ENCODE results near the gene WDR74.
A peak's percentile ranks its signal among the peaks of the same experiment; 100 is the strongest.

The WDR74 gene

DNA sequence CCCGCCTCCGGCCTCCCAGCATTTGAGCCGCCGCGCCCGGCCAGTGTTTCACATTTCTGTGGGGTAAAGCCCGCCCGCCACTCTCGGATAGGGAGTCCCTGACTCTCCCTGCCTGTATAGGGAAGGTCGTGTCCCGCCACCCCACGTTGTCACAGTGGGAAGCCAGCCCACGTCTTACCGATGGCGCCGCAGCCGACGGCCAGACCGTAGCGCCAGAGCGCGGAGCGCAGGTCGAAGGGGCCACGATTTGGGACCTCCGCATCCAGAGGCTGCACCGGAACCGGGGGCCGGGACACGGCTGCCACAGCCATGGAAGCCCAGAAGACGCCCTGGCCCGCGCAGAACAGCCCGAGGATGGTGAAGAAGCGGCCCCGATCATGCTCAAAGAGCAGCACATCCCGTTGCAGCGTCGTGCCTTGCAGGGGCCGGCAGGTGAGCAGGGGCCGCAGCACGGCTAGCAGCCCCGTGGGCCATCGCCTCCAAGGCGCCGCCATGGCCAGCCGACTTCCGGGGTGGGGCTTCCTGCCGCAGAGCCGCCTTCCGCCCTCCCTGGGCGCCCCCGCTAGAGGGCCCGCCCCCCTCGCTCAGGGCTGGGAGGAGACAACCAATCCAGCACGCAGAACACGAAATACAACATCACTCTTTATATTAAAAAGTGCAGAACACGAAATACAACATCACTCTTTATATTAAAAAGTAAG is 47.7 kb downstream of the WDR74 start, which contains the start of gene TMEM223:
TSS of gene TMEM223 (minus strand) at position 506 of the 701 bp plus-strand sequence. CDS start at position 494, 12 bp downstream.
- peak; percentile 71 for DNase-seq

DNA sequence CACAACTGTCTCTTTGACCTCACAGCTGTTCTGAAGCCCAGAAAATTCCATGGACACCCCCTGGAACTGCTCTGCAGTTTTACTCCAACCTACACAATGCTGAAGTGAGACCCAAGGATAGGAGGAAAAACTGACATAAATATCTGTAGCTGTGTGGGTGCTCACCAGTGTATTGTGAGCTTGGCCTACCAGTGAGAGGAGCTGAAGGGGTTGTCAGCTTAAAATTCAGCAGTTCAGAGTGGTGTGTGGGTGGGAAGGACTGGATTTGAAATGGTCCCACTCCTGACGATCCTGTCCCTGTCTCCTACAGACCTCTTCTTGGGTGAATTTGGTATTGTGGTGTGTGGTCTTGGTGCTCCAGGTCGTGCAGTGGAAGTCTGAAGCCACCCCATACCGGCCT is 49.8 kb downstream of the WDR74 start:
- DNase-seq: no peak

DNA sequence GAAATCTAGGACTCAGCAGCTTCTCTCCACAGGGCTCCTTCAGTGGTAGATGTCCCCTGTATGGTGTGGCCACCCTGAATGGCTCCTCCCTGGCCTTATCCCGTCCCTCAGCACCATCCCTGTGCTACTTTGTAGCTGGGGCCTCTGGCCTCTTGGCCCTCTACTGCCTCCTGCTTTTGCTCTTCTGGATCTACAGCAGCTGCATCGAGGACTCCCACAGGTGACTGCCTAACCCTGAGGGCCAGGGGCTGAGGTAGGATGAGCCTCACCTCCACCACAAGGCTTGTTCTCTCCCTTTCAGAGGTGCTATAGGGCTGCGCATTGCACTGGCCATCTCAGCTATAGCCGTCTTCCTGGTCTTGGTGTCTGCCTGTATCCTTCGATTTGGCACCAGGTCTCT is 50.4 kb downstream of the WDR74 start:
- no peak for DNase-seq

DNA sequence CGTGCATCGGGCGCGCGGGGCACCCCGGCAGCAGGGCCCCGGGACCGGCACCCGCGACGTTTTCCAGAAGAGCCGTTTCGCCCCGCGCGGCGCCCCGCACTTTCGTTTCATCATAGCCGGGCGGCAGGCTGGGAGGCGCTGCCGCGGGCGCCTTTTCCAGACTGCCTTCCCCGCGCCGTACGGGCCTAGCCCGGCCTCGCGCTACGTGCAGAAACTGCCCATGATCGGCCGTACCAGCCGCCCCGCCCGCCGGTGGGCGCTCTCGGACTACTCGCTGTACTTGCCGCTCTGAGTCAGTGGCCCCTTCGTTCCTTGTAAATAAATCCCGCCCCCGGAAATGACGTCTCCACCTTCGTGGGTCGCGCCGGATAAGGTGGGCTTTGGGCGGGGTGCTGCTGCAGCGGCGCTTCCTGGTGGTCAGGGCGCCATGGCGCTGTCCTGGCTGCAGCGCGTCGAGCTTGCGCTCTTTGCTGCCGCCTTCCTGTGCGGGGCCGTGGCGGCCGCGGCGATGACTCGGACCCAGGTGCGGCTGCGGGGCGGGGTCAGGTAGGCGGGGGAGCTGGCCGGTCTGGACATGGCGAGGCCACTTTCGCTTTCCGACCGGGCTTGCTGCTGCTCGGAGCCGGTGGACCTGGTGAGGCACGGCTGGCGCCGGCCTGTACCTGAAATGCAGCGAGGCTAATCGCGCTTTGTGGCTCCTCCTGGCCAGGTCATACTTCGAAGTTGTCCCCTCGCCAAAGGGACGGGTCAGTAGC is 52.2 kb downstream of the WDR74 start, which contains the start of gene TMEM179B:
TSS of gene TMEM179B (plus strand) at position 398 of the 755 bp plus-strand sequence. CDS start at position 428, 30 bp downstream.
- DNase-seq: peak; percentile 98

DNA sequence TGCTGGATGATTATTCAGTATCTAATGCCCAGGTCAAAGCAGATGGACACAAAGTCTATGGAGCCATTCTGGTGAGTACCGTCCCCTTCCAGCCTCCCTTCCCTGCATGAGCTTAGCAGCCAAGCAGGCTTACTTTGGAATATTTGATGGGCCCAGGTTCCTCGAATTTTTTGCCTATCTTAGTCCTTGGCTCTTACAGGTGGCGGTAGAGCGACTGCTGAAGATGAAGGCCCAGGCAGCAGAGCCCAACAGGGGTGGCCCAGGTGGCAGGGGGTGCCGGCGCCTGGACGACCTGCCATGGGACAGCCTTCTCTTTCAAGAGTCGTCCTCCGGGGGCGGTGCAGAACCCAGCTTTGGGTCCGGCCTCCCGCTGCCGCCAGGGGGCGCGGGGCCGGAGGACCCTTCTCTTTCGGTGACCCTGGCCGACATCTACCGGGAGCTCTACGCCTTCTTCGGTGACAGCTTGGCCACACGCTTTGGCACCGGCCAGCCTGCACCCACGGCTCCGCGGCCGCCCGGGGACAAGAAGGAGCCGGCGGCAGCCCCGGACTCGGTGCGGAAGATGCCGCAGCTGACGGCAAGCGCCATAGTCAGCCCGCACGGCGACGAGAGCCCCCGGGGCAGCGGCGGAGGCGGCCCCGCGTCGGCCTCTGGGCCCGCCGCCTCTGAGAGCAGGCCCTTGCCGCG is 52.9 kb downstream of the WDR74 start:
- DNase-seq: peak; percentile 77
